Liver (tissue), 9 donors: ENCODE data around the gene DNHD1. TPM values are rescaled to one million over a fixed set of nuclear protein-coding genes. Genes with fewer than 3 reads are reported as not detected.

ENCODE experiments used
- DNase-seq: peaks from one replicate; pipeline ENCODE4 v3.0.0-alpha.2; 2017; ENCODE audit warnings: low spot score
- H3K27ac ChIP-seq, 2 donors: one replicate each; pipeline ENCODE4 v1.7.0; 2013; ENCODE audit warnings: inconsistent platforms in 2 of 2, low read length in 2 of 2, control low read depth in 1 of 2, low read depth in 1 of 2, mild to moderate bottlenecking in 1 of 2
- H3K27me3 ChIP-seq, 4 donors: one replicate each; pipeline versions ENCODE4 v1.6.1 to v1.7.0; 2013; ENCODE audit warnings: low read length in 3 of 4, inconsistent platforms in 1 of 4, mild to moderate bottlenecking in 1 of 4, moderate library complexity in 1 of 4; ENCODE audit not compliant: control insufficient read depth in 4 of 4, insufficient read depth in 4 of 4
- H3K36me3 ChIP-seq, 4 donors: one replicate each; pipeline versions ENCODE4 v1.6.1 to v1.7.0; 2013; ENCODE audit warnings: low read length in 3 of 4, mild to moderate bottlenecking in 3 of 4, low read depth in 1 of 4, moderate library complexity in 1 of 4; ENCODE audit not compliant: control insufficient read depth in 4 of 4, insufficient read depth in 3 of 4
- H3K4me1 ChIP-seq, 4 donors: one replicate each; pipeline versions ENCODE4 v1.6.1 to v1.7.0; 2013; ENCODE audit warnings: low read length in 3 of 4, mild to moderate bottlenecking in 3 of 4, moderate library complexity in 1 of 4; ENCODE audit not compliant: control insufficient read depth in 4 of 4, insufficient read depth in 4 of 4
- H3K4me3 ChIP-seq, 3 donors: one replicate each; pipeline versions ENCODE4 v1.6.1 to v1.7.0; 2013; ENCODE audit warnings: low read length in 3 of 3, control low read depth in 1 of 3, low read depth in 1 of 3, mild to moderate bottlenecking in 1 of 3
- H3K9ac ChIP-seq, 2 donors: one replicate each; pipeline ENCODE4 v1.7.0; 2013; ENCODE audit warnings: low read length in 2 of 2, mild to moderate bottlenecking in 2 of 2, moderate library complexity in 2 of 2, control low read depth in 1 of 2, low read depth in 1 of 2
- H3K9me3 ChIP-seq, 4 donors: one replicate each; pipeline versions ENCODE4 v1.6.1 to v1.7.0; 2013; ENCODE audit warnings: low read length in 3 of 4; ENCODE audit not compliant: control insufficient read depth in 4 of 4
- ATF3 ChIP-seq: IDR thresholded peaks from 2 replicates; pipeline ENCODE4 v1.6.1; 2016; ENCODE audit warnings: antibody characterized with exemption
- EGR1 ChIP-seq, 2 donors: IDR thresholded peaks; 2 replicates each; pipeline ENCODE4 v1.6.1; 2016 to 2018; ENCODE audit warnings: antibody characterized with exemption in 2 of 2, low read depth in 2 of 2
- GABPA ChIP-seq, 2 donors: IDR thresholded peaks in 1 of 2; conservative IDR thresholded peaks in 1 of 2; 2 replicates each; pipeline ENCODE4 v1.6.1; 2016; ENCODE audit warnings: antibody characterized with exemption in 2 of 2, mild to moderate bottlenecking in 1 of 2, moderate library complexity in 1 of 2
- JUND ChIP-seq, 2 donors: IDR thresholded peaks; 2 replicates each; pipeline ENCODE4 v1.6.1; 2016; ENCODE audit warnings: antibody characterized with exemption in 2 of 2
- MAX ChIP-seq: IDR thresholded peaks from 2 replicates; pipeline ENCODE4 v1.6.1; 2016; ENCODE audit warnings: antibody characterized with exemption
- NR2F2 ChIP-seq: IDR thresholded peaks from 2 replicates; pipeline ENCODE4 v1.6.1; 2016; ENCODE audit warnings: antibody characterized with exemption
- REST ChIP-seq: IDR thresholded peaks from 2 replicates; pipeline ENCODE4 v1.6.1; 2016; ENCODE audit warnings: antibody characterized with exemption, mild to moderate bottlenecking
- RXRA ChIP-seq, 2 donors: IDR thresholded peaks; 2 replicates each; pipeline ENCODE4 v1.6.1; 2017 to 2018; ENCODE audit warnings: antibody characterized with exemption in 2 of 2, mild to moderate bottlenecking in 1 of 2
- TAF1 ChIP-seq: conservative IDR thresholded peaks from 2 replicates; pipeline ENCODE4 v1.6.1; 2016; ENCODE audit warnings: antibody characterized with exemption, mild to moderate bottlenecking
- YY1 ChIP-seq: IDR thresholded peaks from 2 replicates; pipeline ENCODE4 v1.6.1; 2016; ENCODE audit warnings: antibody characterized with exemption, mild to moderate bottlenecking
- ZBTB33 ChIP-seq: IDR thresholded peaks from 2 replicates; pipeline ENCODE4 v1.6.1; 2016; ENCODE audit warnings: antibody characterized with exemption
- WGBS: extraction: QIAGEN DNeasy Blood & Tissue Kit; methylation state at CpG from one replicate; pipeline ENCODE4 v1.1.7; 2013; 5-methylcytosine and 5-hydroxymethylcytosine counted together
- polyA plus RNA-seq, 2 donors: library from polyadenylated mRNA; stranded (reverse) in 1 of 2; unstranded in 1 of 2; fragments of 200-250 nt in 1 of 2; fragments of >200 nt in 1 of 2; fragmentation: Nextera tagmentation in 1 of 2; extraction: Ambion mirVana in 1 of 2; gene quantifications; one replicate each; pipeline versions ENCODE4 v1.2.1 to v1.2.3, GENCODE V29; 2013 to 2015
- total RNA-seq, 2 donors: library from RNA; depleted of rRNA; stranded (reverse); fragments of >200 nt; gene quantifications; one replicate each; pipeline ENCODE4 v1.2.3, GENCODE V29; 2014
- donor health status: healthy.
- donor health status: healthy.
- donor health status: healthy.
- donor health status: healthy.
- donor health status: healthy.

DNHD1 gene
- total and polyA plus RNA-seq, 4 donors: 2.1 to 23.6 (median 5.0) TPM

GRCh38 chr11:6553634-6554033 is 56.6 kb downstream of the DNHD1 start:
- Histone ChIP-seq H3K4me3 (no peak overlapping the region), H3K27me3 (no peaks in the 10 kb centered on the region), H3K27ac (no peak overlapping the region), H3K9ac (no peak overlapping the region), H3K36me3 (no peaks in the 10 kb centered on the region), H3K4me1 (peaks cover 0 to 15% (median 9%) of the 10 kb centered on the region in 4 donors), H3K9me3 (no peaks in the 10 kb centered on the region)
- no peak for TF ChIP-seq ATF3
- TF ChIP-seq MAX: no peak
- no peak for TF ChIP-seq GABPA (IDR thresholded peaks at IDR 0.05 in 1 of 2, conservative IDR thresholded peaks at IDR 0.05 in 1 of 2)
- TF ChIP-seq ZBTB33: no peak
- no peak for TF ChIP-seq REST
- no peak for TF ChIP-seq TAF1
- no peak for TF ChIP-seq RXRA (IDR thresholded peaks at IDR 0.05)
- TF ChIP-seq YY1: no peak
- no peak for TF ChIP-seq JUND (IDR thresholded peaks at IDR 0.05)
- no peak for DNase-seq

- TF ChIP-seq ATF3 (no peak), EGR1 (IDR thresholded peaks at IDR 0.05; ENCODE audit: low read depth in 2 of 2) (no peak), NR2F2 (no peak), MAX (no peak)
- H3K36me3 ChIP-seq: no peaks in the 10 kb centered on the region
- no peak overlapping the region for H3K4me3 ChIP-seq
- no peak for DNase-seq
- H3K27ac ChIP-seq: no peak overlapping the region
- H3K9ac ChIP-seq: no peak overlapping the region
- H3K27me3 ChIP-seq: no peaks in the 10 kb centered on the region
- H3K4me1 ChIP-seq: peaks cover 0 to 15% (median 9%) of the 10 kb centered on the region in 4 donors
- 88% methylated on average over 5 of the region's 5 CpGs for WGBS
- H3K9me3 ChIP-seq: no peaks in the 10 kb centered on the region
Observed at GRCh38 chr11:6554828-6555706, 58.0 kb downstream of the DNHD1 start.
